Measurements from ENCODE around the gene LDLRAD4. TPM values are rescaled to one million over a fixed set of nuclear protein-coding genes. Genes with fewer than 3 reads are reported as not detected.

LDLRAD4 gene
- total RNA-seq, 1 experiment from 2014 or later: 0.68 TPM

DNA sequence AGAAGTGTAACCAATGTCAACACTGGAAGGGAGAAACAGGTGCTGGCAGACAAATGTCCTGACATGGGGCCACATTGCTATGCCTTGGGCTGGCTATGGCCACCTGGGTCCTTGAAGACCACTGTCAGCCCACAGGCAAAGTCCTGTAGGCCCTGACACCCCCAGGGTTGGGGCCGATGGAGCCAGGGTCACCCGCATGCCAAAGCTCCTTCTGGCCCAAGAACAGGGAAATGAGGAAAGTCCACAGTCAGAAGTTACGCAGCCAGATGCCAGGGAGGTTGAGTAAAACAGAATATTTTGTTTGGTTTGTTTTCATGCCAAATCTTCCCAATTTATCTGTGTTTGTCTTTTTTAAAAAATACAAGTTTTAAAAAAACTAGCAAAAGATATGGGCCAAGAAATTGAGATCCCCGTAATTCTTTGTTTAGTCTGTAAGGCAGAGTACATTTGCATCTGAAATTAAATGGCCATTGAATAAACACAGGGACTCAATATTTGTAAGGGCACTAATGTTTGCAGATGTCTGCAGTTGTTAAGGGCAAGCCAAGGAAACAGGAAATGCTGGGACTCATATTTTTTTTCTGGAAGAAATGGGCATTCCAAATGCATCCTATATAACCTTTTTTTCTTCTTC lies 321.4 kb downstream of the LDLRAD4 start:
- no peaks in the 10 kb centered on the region for H3K9me3 ChIP-seq (replicated peaks)
- DNase-seq (ENCODE audit: low read depth in 1 of 2, low spot score in 2 of 2): no peak
- no peaks in the 10 kb centered on the region for H3K36me3 ChIP-seq
- H3K27me3 ChIP-seq (replicated peaks): peaks cover 12% of the 10 kb centered on the region; the same call in 1 of the 2 replicates
- no peak overlapping the region for H3K4me3 ChIP-seq
- H3K4me1 ChIP-seq (replicated peaks): no peaks in the 10 kb centered on the region
- H3K27ac ChIP-seq: no peak overlapping the region

DNA sequence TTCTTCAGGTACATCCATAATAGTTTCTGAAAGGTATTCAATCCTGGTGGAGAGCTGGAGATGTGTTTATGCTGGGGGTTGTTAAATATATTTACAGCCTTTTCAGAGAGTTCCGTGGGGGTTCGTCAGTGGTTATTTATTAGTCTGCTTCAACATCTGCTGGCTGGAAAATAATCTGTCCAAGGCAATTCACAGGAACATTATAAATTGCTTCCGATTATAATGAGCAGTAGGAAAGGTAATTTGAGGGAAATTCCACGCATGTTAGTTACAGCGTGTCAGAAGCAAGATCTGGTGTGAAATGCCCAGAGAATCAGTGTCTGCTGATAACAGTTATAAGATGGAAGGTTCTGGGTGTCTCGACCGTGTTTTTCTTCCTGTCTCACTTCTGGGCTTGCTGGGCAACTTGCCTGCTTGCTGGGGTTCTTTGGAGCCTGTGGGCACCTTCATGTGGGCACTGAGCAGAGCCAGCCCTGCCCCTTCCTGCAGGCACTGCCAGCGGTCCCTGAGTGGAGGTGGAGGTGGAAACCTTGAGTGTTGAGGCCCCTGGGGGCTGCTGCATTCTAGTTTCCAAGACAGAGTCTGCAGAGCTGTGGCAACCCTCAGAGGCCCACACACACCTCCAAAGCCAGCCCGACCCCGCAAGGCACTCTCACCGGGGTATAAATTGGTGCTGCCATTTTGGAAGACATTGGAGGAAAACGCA lies 322.1 kb downstream of the LDLRAD4 start:
- Histone ChIP-seq H3K4me3 (no peak overlapping the region), H3K4me1 (replicated peaks) (no peaks in the 10 kb centered on the region), H3K36me3 (no peaks in the 10 kb centered on the region), H3K27ac (no peak overlapping the region), H3K27me3 (replicated peaks) (peaks cover 12% of the 10 kb centered on the region; the same call in 1 of the 2 replicates), H3K9me3 (replicated peaks) (no peaks in the 10 kb centered on the region)
- DNase-seq (ENCODE audit: low read depth in 1 of 2, low spot score in 2 of 2): no peak

DNA sequence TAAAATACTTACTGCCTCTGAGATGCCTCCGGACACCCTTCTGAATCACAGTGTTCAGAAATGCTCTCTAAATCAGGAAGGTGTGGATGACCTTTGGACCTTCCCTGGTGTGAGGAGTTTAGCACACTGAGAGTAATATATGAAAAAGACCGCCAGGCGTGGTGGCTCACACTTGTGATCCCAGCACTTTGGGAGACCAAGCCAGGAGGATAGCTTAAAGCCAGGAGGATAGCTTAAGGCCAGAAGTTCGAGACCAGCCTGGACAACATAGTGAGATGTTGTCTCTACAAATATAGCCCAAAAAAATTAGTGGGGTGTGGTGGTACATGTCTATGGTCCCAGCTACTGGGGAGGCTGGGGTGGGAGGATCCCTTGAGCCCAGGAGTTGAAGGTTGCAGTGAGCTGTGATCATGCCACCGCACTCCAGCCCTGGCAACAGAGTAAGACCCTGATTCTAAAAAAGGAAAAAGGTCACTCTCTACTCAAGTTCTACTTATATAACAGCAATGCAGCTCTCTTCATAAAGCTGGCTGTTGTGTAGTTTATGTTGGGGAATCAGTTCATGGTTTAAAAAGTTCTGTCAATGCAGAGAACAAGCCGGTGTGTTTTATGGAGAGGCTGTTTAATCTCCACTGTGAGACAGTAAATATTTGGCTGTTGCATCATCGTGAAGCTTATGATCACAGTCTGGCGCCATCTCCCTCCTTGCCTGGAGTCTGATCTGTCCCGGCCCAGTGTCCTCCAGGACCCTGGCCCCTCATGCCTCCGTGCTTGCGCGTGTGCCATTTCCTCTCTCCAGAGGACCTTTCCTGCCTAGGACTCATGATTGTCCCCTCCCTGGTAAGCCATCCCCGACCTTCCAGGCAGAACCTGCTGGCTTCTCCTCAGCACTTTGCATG lies 323.3 kb downstream of the LDLRAD4 start:
- no peak overlapping the region for H3K27ac ChIP-seq
- no peak for DNase-seq (ENCODE audit: low read depth in 1 of 2, low spot score in 2 of 2)
- no peaks in the 10 kb centered on the region for H3K9me3 ChIP-seq (replicated peaks)
- H3K36me3 ChIP-seq: no peaks in the 10 kb centered on the region
- H3K27me3 ChIP-seq (replicated peaks): peaks cover 8% of the 10 kb centered on the region; the same call in 1 of the 2 replicates
- no peak overlapping the region for H3K4me3 ChIP-seq
- H3K4me1 ChIP-seq (replicated peaks): no peaks in the 10 kb centered on the region

- H3K9me3 ChIP-seq (replicated peaks): no peaks in the 10 kb centered on the region
- H3K4me1 ChIP-seq (replicated peaks): no peaks in the 10 kb centered on the region
- no peak for DNase-seq (ENCODE audit: low read depth in 1 of 2, low spot score in 2 of 2)
- H3K36me3 ChIP-seq: no peaks in the 10 kb centered on the region
- H3K27me3 ChIP-seq (replicated peaks): peaks cover 8% of the 10 kb centered on the region; the same call in 1 of the 2 replicates
- no peak overlapping the region for H3K27ac ChIP-seq
- H3K4me3 ChIP-seq: no peak overlapping the region
Measured at GRCh38 chr18:13542520-13542847, 323.9 kb downstream of the LDLRAD4 start.

- peaks cover 8% of the 10 kb centered on the region; the same call in 1 of the 2 replicates for H3K27me3 ChIP-seq (replicated peaks)
- H3K4me1 ChIP-seq (replicated peaks): no peaks in the 10 kb centered on the region
- no peaks in the 10 kb centered on the region for H3K9me3 ChIP-seq (replicated peaks)
- no peak overlapping the region for H3K4me3 ChIP-seq
- no peak overlapping the region for H3K27ac ChIP-seq
- DNase-seq (ENCODE audit: low read depth in 1 of 2, low spot score in 2 of 2): no peak
- H3K36me3 ChIP-seq: no peaks in the 10 kb centered on the region
Measured at GRCh38 chr18:13543144-13543543, 324.6 kb downstream of the LDLRAD4 start.

DNA sequence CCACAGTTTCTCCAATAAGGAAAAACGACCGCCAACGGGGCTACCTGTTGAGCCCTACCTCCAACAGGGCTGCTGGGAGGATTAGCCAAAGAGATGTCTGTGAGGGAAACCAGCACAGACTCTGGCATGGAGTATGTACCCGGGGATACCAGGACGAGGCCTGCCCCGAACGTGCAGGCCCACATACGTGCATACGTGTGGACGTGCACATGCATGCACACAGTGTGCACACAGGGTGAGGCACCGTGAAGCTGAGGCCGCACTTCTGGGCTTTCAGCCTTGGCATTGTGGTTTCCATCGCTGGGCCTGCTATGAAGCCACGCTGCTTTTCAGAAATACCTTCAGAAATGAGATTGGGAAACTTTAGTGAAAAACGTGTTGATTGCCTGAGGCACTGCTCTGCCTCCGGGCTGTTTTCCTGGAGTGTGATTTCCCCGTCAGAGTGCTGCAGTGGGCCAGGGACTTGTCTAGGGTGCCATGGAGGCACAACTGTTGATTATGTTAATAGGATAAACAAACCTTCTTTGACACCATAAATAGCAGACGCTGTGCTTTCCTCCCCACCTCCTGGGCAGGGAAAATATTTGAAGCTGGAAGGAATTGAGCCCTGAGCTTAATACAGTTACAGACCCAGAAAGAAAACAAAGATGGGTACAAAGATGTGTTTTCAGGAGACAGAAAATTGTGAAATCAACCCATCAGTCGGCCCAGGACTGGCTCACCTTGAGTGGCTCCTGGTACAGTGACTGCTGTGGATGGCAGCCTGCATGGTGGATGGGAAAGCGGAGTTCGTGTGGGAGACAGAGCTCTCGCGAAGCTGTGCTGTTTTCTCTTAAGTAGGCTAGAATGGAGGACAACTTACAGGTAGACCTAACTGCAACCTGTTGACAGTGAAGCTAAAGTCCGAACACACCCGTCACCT lies 325.5 kb downstream of the LDLRAD4 start:
- Histone ChIP-seq H3K4me1 (replicated peaks) (no peaks in the 10 kb centered on the region), H3K36me3 (no peaks in the 10 kb centered on the region), H3K27ac (no peak overlapping the region), H3K4me3 (no peak overlapping the region), H3K9me3 (replicated peaks) (no peaks in the 10 kb centered on the region), H3K27me3 (replicated peaks) (peaks cover 6% of the 10 kb centered on the region; the same call in 1 of the 2 replicates)
- DNase-seq (ENCODE audit: low read depth in 1 of 2, low spot score in 2 of 2): no peak

DNA sequence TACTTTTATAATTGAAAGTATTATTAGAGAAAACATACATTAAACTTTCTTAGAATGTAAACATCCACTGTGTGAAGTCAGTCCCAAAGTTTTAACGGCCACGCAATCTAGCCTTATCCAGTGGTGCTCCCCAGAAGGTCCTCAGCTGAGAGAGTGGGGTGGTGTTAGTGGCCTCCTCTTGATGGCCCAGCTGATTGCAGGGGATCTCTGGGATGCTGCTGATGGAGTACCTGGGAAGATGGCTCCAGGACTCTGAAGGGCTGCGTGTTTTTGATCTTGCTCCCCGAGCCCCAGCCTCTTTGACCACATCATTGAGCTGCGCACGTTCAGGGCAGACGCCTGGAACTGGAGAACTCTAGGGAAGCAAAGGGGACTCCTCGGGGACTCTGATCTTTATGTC lies 326.4 kb downstream of the LDLRAD4 start:
- Histone ChIP-seq H3K9me3 (replicated peaks) (no peaks in the 10 kb centered on the region), H3K27me3 (replicated peaks) (no peaks in the 10 kb centered on the region; the same call in 1 of the 2 replicates), H3K36me3 (no peaks in the 10 kb centered on the region), H3K27ac (no peak overlapping the region), H3K4me3 (no peak overlapping the region), H3K4me1 (replicated peaks) (no peaks in the 10 kb centered on the region)
- DNase-seq (ENCODE audit: low read depth in 1 of 2, low spot score in 2 of 2): no peak

- H3K27ac ChIP-seq: no peak overlapping the region
- no peaks in the 10 kb centered on the region for H3K9me3 ChIP-seq (replicated peaks)
Measured at GRCh38 chr18:13545514-13545913, 327.0 kb downstream of the LDLRAD4 start.

DNA sequence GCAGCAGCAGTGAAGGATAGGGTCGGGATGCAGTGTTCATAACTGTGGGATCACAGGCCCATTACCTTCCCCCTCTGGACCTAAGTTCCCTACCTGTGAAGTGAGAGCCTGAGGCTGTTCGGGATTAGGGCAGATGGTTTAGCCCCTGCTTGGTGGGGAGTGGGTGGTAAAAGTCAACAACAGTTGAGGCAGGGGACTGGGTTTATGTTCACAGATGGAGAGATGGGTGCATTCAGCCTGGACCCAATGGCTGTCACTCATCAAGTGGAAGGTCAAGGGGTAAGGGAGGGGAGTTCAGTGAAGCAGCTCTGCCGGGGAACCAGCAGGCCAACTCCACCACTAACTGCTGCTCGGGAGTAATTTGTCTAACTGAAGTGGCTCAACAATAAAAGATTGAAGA lies 327.4 kb downstream of the LDLRAD4 start:
- Histone ChIP-seq H3K4me3 (no peak overlapping the region), H3K9me3 (replicated peaks) (no peaks in the 10 kb centered on the region), H3K36me3 (no peaks in the 10 kb centered on the region), H3K27me3 (replicated peaks) (no peaks in the 10 kb centered on the region), H3K4me1 (replicated peaks) (no peaks in the 10 kb centered on the region), H3K27ac (no peak overlapping the region)
- no peak for DNase-seq (ENCODE audit: low read depth in 1 of 2, low spot score in 2 of 2)

More at GRCh38 chr18:13545514-13545913, 327.0 kb downstream of the LDLRAD4 start:
- Histone ChIP-seq H3K4me1 (replicated peaks) (no peaks in the 10 kb centered on the region), H3K27me3 (replicated peaks) (no peaks in the 10 kb centered on the region), H3K4me3 (no peak overlapping the region), H3K36me3 (no peaks in the 10 kb centered on the region)
- DNase-seq (ENCODE audit: low read depth in 1 of 2, low spot score in 2 of 2): no peak

- DNase-seq (ENCODE audit: low read depth in 1 of 2, low spot score in 2 of 2): no peak
- no peaks in the 10 kb centered on the region for H3K9me3 ChIP-seq (replicated peaks)
- no peaks in the 10 kb centered on the region for H3K36me3 ChIP-seq
- no peaks in the 10 kb centered on the region for H3K4me1 ChIP-seq (replicated peaks)
- H3K27me3 ChIP-seq (replicated peaks): no peaks in the 10 kb centered on the region
- H3K4me3 ChIP-seq: no peak overlapping the region
- no peak overlapping the region for H3K27ac ChIP-seq
Measured at GRCh38 chr18:13546638-13547037, 328.1 kb downstream of the LDLRAD4 start.

GRCh38 chr18:13547347-13547746 lies 328.8 kb downstream of the LDLRAD4 start:
- Histone ChIP-seq H3K4me1 (replicated peaks) (no peaks in the 10 kb centered on the region), H3K36me3 (no peaks in the 10 kb centered on the region), H3K4me3 (no peak overlapping the region), H3K27me3 (replicated peaks) (no peaks in the 10 kb centered on the region), H3K27ac (no peak overlapping the region), H3K9me3 (replicated peaks) (no peaks in the 10 kb centered on the region)
- DNase-seq (ENCODE audit: low read depth in 1 of 2, low spot score in 2 of 2): no peak

DNA sequence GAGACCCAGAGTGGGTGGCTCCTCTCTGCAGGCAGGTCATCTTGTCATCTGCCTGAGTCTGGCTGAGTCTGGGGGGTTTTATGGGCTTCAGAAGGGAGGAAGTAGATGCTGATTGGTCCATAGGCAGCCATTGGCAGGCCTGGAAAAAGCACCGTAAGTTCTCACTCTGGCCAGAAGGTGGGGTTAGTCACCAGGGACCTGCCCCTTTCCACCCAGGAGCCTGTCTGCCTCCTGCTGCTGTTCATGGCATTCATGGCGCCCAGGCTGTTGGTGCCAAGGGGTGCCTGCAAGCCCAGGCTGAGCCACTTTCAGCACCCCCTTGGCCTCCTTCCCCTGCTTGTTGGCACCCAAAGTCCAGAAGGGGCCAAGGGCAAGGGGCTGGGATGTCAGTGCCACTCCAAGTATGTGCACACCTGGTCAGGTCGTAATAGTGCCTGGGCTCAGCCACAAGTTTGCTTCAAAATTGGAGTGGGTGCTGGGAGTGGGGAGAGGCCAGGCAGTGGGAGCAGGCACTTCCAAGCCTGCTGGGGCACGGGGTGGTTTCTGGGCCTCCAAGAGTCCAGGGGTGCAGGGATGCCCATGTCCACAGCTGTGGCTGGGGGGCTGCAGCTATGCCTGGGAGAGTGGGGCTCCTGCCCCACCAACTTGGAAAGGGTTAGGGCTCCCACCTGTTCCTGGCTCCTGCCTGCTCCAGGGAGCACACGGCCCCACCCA lies 329.7 kb downstream of the LDLRAD4 start:
- Histone ChIP-seq H3K4me3 (no peak overlapping the region), H3K9me3 (replicated peaks) (no peaks in the 10 kb centered on the region), H3K27ac (no peak overlapping the region), H3K27me3 (replicated peaks) (no peaks in the 10 kb centered on the region), H3K36me3 (no peaks in the 10 kb centered on the region), H3K4me1 (replicated peaks) (no peaks in the 10 kb centered on the region)
- DNase-seq (ENCODE audit: low read depth in 1 of 2, low spot score in 2 of 2): no peak
